Activated T-helper 1 cell treated with anti-CD3 and anti-CD28 coated beads, Interleukin-2, amount 50 U/mL, for 16 hours (primary cell): Measurements from ENCODE around the gene UGP2.
A peak's percentile ranks its signal among the peaks of the same experiment; 100 is the strongest.
"Not testable (repeated sequence)": the region's sequence is repeated elsewhere in the genome, so short reads cannot be mapped to it uniquely, and the experiment has no call there.

Experiments
- DNase-seq, 2 donors: peaks; one replicate each; pipeline ENCODE4 v3.0.0-alpha.2; 2020; ENCODE audit warnings: low read depth in 1 of 2, low spot score in 1 of 2

The UGP2 gene

DNA sequence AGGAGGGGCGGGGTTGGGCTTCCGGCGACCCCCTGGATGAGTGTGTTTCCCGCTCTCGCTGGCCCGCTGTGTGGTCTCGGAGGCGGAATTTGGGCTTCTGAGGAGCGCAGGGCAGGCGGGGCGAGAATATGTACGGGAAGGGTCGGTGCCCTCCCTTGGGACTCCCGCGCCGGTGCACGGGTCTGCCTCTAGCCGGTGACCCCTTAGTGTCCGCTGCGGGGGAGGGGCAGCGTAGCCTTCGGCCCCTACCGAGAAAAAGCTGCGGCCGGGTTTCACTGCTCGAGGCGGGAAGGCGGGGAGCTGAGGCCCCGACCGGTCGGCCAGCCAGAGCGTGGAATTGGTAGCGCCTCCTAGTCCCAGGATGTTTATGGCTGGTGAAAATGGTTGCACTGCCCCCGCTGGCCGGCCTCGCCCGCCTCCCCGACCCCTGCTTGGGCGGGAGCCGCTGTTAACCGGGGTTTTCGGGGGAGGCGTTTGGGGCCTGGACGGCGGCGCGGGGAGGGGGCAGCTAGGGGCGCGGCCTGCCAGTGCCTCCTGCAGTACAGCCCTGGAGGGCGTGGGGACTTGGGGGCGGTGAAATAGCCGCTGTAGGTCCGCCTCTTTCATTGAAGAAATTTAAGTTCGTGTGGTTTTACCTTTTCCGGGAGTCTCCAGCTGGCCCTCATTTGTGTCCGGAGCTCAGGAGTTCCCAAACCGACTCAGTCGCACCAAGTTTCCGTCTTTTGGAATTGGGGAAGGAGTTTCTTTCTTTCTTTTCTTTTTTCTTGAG lies at the start of gene UGP2:
TSS of gene UGP2 (plus strand) at position 643 of the 769 bp plus-strand sequence. CDS start 290 bp downstream, outside the sequence.
- DNase-seq, result peak; percentile 59 to 72

DNA sequence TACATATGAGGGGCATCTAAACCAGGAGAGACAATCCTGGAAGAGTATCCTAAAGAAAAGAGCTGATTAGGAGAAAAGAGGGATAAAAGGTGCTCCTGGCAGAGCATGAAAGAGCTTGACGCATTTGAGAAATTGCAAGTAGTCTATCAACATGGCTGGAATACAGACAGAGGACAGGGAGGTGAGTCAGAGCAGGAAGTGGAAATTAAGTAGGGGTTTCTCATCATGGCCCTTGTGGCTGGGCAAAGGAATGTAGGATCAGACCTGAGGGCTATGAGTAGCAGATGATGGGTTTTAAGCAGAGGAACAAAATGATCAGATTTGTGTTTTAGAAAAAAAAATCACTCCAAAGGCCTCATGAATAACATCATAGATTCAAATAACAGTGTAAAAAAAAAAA lies 49.2 kb upstream of the UGP2 start:
- no peak for DNase-seq

- no peak for DNase-seq
These were observed 45.3 kb upstream of the UGP2 start for GRCh38 chr2:63796366-63796765.

- no peak for DNase-seq
These were observed 44.9 kb upstream of the UGP2 start for GRCh38 chr2:63796796-63797195.

DNA sequence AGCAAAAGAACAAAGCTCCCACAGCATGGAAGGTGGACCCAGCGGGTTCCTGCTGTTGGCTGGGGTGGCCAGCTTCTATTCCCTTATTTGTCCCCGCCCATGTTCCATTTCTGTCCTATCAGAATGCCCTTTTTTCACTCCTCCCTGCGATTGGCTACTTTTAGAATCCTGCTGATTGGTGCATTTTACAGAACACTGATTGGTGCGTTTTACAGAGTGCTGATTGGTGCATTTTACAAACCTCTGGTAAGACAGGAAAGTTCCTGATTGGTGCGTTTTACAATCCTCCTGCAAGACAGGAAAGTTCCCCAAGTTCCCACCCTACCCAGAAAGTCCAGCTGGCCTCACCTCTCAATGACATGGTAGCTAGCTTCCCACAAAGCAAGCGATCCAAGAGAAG lies 40.2 kb upstream of the UGP2 start:
- no peak for DNase-seq

DNA sequence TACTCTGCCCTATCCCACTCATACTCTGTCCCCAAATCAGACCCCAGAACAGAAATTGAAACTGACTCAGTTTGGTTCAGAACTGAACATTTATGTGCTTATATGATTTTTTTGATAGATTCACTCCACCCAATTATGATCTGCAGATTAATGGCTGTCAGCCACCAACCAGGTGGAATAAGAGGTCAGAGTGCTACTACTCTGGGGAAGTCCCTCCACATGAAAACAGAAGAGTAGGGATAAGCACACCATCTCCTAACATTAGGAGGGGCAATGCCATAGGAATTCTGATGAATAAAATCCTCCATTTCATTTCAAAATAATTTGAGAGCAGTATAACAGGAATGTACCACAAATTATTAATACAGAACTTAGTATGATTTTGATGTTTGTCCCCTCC lies 36.3 kb upstream of the UGP2 start:
- DNase-seq, result no peak

DNA sequence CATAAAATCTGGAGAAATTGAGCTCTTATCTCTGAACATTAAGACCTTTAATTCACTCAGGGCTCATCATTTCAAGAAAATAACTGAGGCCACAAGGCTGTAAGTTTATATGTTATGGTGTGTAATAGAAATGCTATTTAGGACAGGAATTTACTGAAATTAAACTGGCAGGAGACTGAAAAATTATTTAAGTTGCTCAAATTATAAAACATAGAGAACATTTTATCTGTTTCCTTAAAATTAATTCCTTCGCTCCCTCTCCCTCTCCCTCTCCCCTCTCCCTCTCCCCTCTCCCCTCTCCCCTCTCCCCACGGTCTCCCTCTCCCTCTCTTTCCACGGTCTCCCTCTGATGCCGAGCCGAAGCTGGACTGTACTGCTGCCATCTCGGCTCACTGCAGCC lies 33.7 kb upstream of the UGP2 start:
- DNase-seq, result not testable (repeated sequence)

- not testable (repeated sequence) for DNase-seq
These were observed 32.8 kb upstream of the UGP2 start for GRCh38 chr2:63808911-63809310.

DNA sequence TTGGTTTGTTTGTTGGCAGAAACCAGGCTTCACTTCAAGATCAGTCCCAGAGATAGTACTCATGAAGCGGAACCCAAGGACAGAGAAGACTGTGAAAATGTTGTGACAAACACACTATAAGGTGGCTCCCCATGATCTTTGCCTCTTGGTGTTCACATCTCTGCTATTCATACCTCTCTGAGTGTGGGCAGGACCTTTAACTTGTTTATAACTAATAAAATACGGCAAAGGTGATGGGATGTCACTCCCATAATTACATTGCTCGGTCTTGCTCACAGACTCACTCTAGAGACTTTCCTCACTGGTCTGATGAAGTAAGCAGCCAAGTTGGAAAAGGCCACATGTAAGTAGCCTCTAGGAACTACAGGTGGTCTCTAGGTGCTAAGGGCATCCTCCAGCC lies 30.6 kb upstream of the UGP2 start:
- DNase-seq, result no peak

GRCh38 chr2:63811870-63812269 lies 29.8 kb upstream of the UGP2 start:
- DNase-seq, result not testable (repeated sequence)

GRCh38 chr2:63814114-63814513 lies 27.6 kb upstream of the UGP2 start:
- no peak for DNase-seq

GRCh38 chr2:63817382-63817781 lies 24.3 kb upstream of the UGP2 start:
- DNase-seq, result no peak

DNA sequence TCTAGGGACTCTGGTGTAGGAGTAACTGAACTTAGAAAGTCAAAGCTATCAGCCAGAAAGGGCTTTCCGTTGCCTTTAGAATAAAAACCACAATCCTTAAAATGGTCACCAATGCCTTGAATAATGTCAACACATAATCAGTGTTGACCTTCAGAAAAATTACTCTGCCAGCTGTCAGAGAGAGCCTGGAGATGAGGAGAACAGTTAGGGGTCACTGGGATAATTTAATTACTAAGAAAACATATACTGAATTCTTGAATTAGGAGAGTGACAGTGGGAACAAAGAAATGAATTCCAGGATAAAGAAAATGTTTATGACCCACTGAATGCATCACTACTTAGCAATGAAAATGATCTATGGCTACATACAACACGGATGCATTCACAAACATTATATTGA lies 23.4 kb upstream of the UGP2 start:
- no peak for DNase-seq

- DNase-seq, result no peak
These were observed 22.4 kb upstream of the UGP2 start for GRCh38 chr2:63819256-63819655.

- DNase-seq, result no peak
These were observed 21.7 kb upstream of the UGP2 start for GRCh38 chr2:63819765-63820717.

DNA sequence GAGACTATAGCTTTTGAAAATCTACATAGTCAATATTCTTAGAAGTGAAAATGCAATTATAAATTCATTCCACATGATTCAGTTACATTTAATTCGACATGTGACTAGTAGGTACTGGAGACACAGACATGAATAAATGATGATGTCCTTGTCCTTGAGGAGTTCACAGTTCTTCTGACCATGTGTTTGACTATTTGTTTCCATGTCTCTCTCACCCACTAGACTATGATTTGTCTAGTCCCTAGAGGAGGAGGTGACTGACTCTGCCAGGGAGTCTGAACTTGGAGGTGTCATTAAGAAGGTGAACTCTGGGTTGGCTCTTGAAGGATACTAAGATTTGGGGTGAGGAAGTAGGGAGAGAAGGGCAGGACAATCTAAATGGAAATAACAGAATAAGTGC lies 20.7 kb upstream of the UGP2 start:
- no peak for DNase-seq

DNA sequence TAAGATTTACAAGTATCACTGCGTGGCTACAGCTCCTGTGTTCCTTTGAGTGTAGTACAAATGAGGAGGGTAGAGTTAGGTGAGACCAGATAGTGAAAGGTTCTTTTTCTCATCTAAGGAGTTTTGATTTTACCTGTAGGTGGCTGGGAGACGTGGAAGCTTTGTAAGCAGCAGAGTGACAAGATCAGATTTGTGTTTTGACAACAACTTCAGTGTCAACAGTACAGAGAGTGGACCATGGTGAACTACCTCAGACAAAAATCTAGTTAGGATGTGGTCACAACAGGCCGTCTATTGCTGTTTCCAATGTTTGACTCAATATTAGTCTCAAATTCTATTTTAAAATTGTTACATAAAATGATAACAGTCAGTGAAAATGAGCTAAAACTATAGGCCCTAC lies 20.3 kb upstream of the UGP2 start:
- DNase-seq, result no peak

- DNase-seq, result no peak
These were observed 19.2 kb upstream of the UGP2 start for GRCh38 chr2:63822478-63822877.

DNA sequence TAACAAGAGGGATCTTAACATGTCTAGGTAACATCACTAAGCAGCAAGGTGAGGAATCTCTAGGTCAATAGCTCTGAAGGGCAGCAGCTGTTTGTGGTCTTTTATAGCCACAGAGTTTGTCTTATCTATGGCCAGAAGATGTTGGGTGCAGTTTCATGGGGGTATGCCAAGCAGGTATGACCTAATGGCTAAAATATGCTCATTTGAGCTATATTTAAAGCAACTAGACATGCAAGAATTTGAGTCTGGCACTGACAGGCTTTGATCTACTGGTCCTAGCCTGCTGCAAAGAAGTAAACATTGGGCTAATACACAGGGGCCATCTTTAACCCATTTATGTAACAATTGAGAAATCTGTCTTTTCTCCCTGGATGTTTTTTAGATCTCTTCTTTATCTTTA lies 13.9 kb upstream of the UGP2 start:
- DNase-seq, result no peak

GRCh38 chr2:63831176-63831575 lies 10.5 kb upstream of the UGP2 start:
- DNase-seq, result no peak

DNA sequence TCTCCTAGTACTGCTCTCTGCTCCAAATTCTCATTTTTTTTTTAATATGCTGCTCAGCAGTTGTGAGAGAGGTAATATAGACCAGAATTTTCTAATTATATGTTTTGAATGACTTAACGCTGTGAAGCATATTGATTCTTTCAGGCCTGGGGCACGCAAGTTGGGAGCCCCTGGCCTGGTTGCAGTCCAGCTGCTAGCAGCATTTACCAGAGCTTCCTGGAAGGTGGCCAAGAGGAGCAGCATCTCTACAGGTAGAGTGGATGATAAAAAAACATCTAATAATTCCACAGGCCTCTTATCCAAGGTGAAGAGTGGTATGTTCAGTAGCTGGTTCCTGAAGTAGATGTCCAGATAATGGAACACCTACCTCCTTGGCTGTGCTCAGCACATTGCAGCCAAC lies 7.3 kb upstream of the UGP2 start:
- DNase-seq, result no peak

DNA sequence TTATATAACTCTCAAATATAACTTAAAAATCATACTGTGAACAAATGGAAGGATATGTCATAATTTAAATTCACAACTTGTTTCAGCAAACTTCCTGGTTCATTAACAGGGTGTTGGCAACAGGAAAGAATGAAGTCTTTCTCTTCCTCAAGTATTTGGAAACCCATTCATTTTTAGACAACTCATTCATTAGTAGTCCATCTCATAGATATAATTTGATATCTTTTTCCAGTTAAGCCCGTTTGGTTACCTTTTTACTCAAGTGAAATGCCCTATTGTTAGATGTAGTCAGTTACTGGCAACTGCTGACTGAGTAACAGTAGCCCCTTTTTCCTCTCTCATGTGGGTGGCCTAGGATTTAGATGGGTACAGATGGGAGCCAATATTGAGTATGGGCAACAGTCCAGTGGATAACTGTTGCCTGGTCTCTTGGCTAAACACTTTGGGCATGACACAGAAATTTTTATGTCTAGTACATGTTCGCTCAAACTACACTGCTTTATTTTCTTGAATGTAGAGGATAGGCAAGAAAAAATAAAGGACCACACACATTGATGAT lies 4.6 kb upstream of the UGP2 start:
- no peak for DNase-seq
